ENCODE measurements around the gene LPP.

DNA sequence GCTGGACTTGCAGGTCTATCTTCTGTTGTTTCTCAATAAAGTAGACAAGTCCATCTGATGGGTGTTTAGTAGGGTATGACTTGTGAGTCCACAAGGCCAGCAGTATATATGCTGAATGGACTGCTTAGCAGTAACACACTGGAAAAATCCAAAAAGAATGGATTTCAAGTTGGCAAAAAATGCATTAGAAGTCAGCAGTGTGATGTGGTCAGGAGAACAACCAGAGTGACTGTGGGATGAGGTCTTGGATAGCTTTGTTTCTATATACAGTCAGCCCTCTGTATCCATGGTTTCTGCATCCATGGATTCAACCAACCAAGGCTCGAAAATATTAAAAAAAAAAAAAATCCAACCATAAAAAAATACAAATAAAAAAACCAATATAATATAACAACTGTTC lies 55.8 kb downstream of the LPP start:
- TF ChIP-seq EZH2 (IDR thresholded peaks at IDR 0.05) = no peak
- TF ChIP-seq POLR2AphosphoS5 (IDR thresholded peaks at IDR 0.05; ENCODE audit: borderline replicate concordance, low read depth, low read length) = no peak

All from SK-N-MC (cell line).